CD14-positive monocyte (primary cell): ENCODE data around the gene FAM210A. TPM values are rescaled to one million over a fixed set of nuclear protein-coding genes. Genes with fewer than 3 reads are reported as not detected.

ENCODE experiments used
- DNase-seq, 3 donors: peaks; one replicate each; pipeline ENCODE4 v3.0.0-alpha.2; 2011 to 2022
- H2AFZ ChIP-seq: 2 replicates; pipeline ENCODE4 v1.6.0; 2012; ENCODE audit warnings: mild to moderate bottlenecking, low read depth, low read length, inconsistent platforms; ENCODE audit not compliant: insufficient read depth, poor library complexity, severe bottlenecking
- H3K27ac ChIP-seq, 2 donors: 1 replicate in 1 of 2; 2 replicates in 1 of 2; pipeline ENCODE4 v1.5.1; 2012 to 2013; ENCODE audit warnings: low read length in 2 of 2, control low read depth in 1 of 2, inconsistent platforms in 1 of 2, low read depth in 1 of 2, mild to moderate bottlenecking in 1 of 2
- H3K27me3 ChIP-seq, 2 donors: one replicate each; pipeline versions ENCODE4 v1.6.0 to v1.6.1; 2011 to 2013; ENCODE audit warnings: low read length in 2 of 2; ENCODE audit not compliant: control insufficient read depth in 2 of 2, insufficient read depth in 2 of 2
- H3K36me3 ChIP-seq, 2 donors: replicated peaks in 1 of 2; 1 replicate in 1 of 2; 2 replicates in 1 of 2; pipeline versions ENCODE4 v1.5.1 to v1.6.1; 2012 to 2013; ENCODE audit warnings: low read length in 2 of 2, control low read depth in 1 of 2, inconsistent platforms in 1 of 2, mild to moderate bottlenecking in 1 of 2; ENCODE audit not compliant: insufficient read depth in 2 of 2, control insufficient read depth in 1 of 2
- H3K4me1 ChIP-seq, 2 donors: 1 replicate in 1 of 2; 2 replicates in 1 of 2; pipeline versions ENCODE4 v1.5.1 to v1.6.1; 2012 to 2013; ENCODE audit warnings: low read length in 2 of 2, control low read depth in 1 of 2, inconsistent platforms in 1 of 2, mild to moderate bottlenecking in 1 of 2, moderate library complexity in 1 of 2; ENCODE audit not compliant: insufficient read depth in 2 of 2, control insufficient read depth in 1 of 2
- H3K4me2 ChIP-seq: replicated peaks from 2 replicates; pipeline ENCODE3; 2012; ENCODE audit warnings: low read length, moderate library complexity, mild to moderate bottlenecking; ENCODE audit not compliant: poor library complexity, severe bottlenecking; ENCODE audit errors: extremely low read depth
- H3K4me3 ChIP-seq, 3 experiments: fragments of 200-600 bp in 1 of 3; sonication (generic) in 1 of 3; replicated peaks in 1 of 3; 1 replicate in 2 of 3; 2 replicates in 1 of 3; pipeline ENCODE4 v1.5.1; 2011 to 2013; ENCODE audit warnings: low read length in 3 of 3, mild to moderate bottlenecking in 3 of 3, control low read depth in 2 of 3, low read depth in 2 of 3, inconsistent platforms in 1 of 3, moderate library complexity in 1 of 3
- H3K79me2 ChIP-seq: 2 replicates; pipeline ENCODE4 v1.6.0; 2012; ENCODE audit warnings: mild to moderate bottlenecking, control low read depth, inconsistent platforms, low read length, moderate library complexity; ENCODE audit not compliant: insufficient read depth
- H3K9ac ChIP-seq: 2 replicates; pipeline ENCODE4 v1.6.0; 2017; ENCODE audit warnings: low read length, mild to moderate bottlenecking; ENCODE audit not compliant: insufficient read depth, poor library complexity, severe bottlenecking
- H3K9me3 ChIP-seq, 2 donors: replicated peaks in 1 of 2; 1 replicate in 1 of 2; 2 replicates in 1 of 2; pipeline versions ENCODE4 v1.5.1 to v1.6.1; 2012 to 2013; ENCODE audit warnings: low read length in 2 of 2, control low read depth in 1 of 2; ENCODE audit not compliant: control insufficient read depth in 1 of 2, insufficient read depth in 1 of 2
- H4K20me1 ChIP-seq: 2 replicates; pipeline ENCODE4 v1.6.0; 2012; ENCODE audit warnings: mild to moderate bottlenecking, low read length, control low read depth, moderate library complexity; ENCODE audit not compliant: insufficient read depth
- H3K27ac Mint-ChIP-seq, 7 donors: one replicate each; pipeline ENCODE4 v1.8.0; 2020; ENCODE audit warnings: mild to moderate bottlenecking in 7 of 7, mixed read lengths in 7 of 7, moderate library complexity in 6 of 7, inconsistent platforms in 2 of 7
- H3K27me3 Mint-ChIP-seq, 3 donors: one replicate each; pipeline ENCODE4 v1.8.0; 2021 to 2022; ENCODE audit warnings: low read depth in 3 of 3, mild to moderate bottlenecking in 3 of 3, mixed read lengths in 3 of 3, moderate library complexity in 3 of 3, inconsistent platforms in 1 of 3
- H3K36me3 Mint-ChIP-seq, 2 donors: one replicate each; pipeline ENCODE4 v1.8.0; 2020; ENCODE audit warnings: mixed read lengths in 2 of 2, inconsistent platforms in 1 of 2, mild to moderate bottlenecking in 1 of 2
- H3K4me1 Mint-ChIP-seq: one replicate; pipeline ENCODE4 v1.8.0; 2020; ENCODE audit warnings: mild to moderate bottlenecking, mixed read lengths
- H3K4me3 Mint-ChIP-seq, 2 donors: one replicate each; pipeline ENCODE4 v1.8.0; 2020; ENCODE audit warnings: mild to moderate bottlenecking in 2 of 2, mixed read lengths in 2 of 2, moderate library complexity in 1 of 2
- H3K9me3 Mint-ChIP-seq, 7 donors: one replicate each; pipeline ENCODE4 v1.8.0; 2020 to 2022; ENCODE audit warnings: mixed read lengths in 7 of 7, mild to moderate bottlenecking in 6 of 7, moderate library complexity in 6 of 7, inconsistent platforms in 2 of 7
- WGBS: methylation state at CpG from one replicate; pipeline ENCODE4 v1.1.5; 2013; ENCODE audit warnings: missing lambda C conversion rate; ENCODE audit not compliant: insufficient coverage; 5-methylcytosine and 5-hydroxymethylcytosine counted together
- intact Hi-C, 2 donors: fragments of 100-400 bp; cut with micrococcal nuclease; formaldehyde crosslinking; loops; one replicate each; pipeline versions ENCODE4 v1.15.0 to v1.15.1; 2023
- polyA plus RNA-seq, 3 donors: library from polyadenylated mRNA; depleted of rRNA in 1 of 3; unstranded in 2 of 3; stranded (reverse) in 1 of 3; fragments of 300-500 nt in 2 of 3; fragments of >200 nt in 1 of 3; fragmentation: Illumina TruSeq in 2 of 3; gene quantifications; 1 replicate in 2 of 3; 2 replicates in 1 of 3; pipeline ENCODE4 v1.2.3, GENCODE V29; 2012 to 2021
- TF ChIP-seq, protein P1 (sequence below): fragments of 200-600 bp; IDR thresholded peaks from one replicate; pipeline ENCODE4 v1.8.0; 2022; ENCODE audit warnings: antibody characterized with exemption, mild to moderate bottlenecking

The FAM210A gene
- polyA plus RNA-seq, 3 donors: 2.8 to 6.9 (median 6.9) TPM

DNA sequence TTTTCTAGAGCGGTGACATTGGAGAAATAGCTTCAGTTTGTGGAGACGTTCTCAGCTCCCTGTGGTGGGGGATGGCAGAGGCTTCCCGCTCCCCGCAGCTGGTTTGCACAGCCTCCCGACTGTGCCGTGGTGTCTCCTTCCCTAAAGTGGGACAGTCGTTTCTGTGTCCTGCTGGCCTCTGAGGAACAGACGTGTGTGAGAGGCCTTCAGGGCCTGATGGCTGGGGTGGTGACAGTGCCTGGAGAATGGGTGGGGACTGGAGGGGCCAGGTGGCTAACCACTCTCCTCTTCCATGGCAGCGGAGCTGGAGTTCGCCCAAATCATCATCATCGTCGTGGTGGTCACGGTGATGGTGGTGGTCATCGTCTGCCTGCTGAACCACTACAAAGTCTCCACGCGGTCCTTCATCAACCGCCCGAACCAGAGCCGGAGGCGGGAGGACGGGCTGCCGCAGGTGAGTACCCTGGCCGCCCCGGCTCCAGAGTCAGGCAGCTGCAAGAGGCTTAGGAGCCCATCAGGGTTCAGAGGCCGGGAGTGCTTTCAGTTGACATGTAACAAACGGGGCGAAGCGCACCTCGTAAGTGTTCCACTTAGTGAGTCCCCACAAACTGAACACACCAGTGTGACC lies 105.4 kb downstream of the FAM210A start:
- Mint-ChIP-seq H3K4me3 (no peak overlapping the region), H3K36me3 (peaks cover 19 to 21% of the 10 kb centered on the region in 2 donors), H3K4me1 (peaks cover 19% of the 10 kb centered on the region), H3K27ac (peak overlapping the region in 3 of 7 donors; percentile 13 to 31 (median 19)), H3K9me3 (no peaks in the 10 kb centered on the region), H3K27me3 (peaks cover 0 to 5% (median 2%) of the 10 kb centered on the region in 3 donors)
- no peaks in the 10 kb centered on the region for H3K36me3 ChIP-seq
- no peaks in the 10 kb centered on the region for H3K9me3 ChIP-seq
- peaks cover 21% of the 10 kb centered on the region in 2 donors for H3K4me1 ChIP-seq
- no peaks in the 10 kb centered on the region for H3K27me3 ChIP-seq
- WGBS: 96% methylated on average over 26 of the region's 29 CpGs
- H3K4me3 ChIP-seq: no peak overlapping the region
- no peaks in the 10 kb centered on the region for H3K79me2 ChIP-seq
- TF ChIP-seq, protein P1, sequence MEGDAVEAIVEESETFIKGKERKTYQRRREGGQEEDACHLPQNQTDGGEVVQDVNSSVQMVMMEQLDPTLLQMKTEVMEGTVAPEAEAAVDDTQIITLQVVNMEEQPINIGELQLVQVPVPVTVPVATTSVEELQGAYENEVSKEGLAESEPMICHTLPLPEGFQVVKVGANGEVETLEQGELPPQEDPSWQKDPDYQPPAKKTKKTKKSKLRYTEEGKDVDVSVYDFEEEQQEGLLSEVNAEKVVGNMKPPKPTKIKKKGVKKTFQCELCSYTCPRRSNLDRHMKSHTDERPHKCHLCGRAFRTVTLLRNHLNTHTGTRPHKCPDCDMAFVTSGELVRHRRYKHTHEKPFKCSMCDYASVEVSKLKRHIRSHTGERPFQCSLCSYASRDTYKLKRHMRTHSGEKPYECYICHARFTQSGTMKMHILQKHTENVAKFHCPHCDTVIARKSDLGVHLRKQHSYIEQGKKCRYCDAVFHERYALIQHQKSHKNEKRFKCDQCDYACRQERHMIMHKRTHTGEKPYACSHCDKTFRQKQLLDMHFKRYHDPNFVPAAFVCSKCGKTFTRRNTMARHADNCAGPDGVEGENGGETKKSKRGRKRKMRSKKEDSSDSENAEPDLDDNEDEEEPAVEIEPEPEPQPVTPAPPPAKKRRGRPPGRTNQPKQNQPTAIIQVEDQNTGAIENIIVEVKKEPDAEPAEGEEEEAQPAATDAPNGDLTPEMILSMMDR: no peak
- no peak overlapping the region for H3K9ac ChIP-seq
- no peak for DNase-seq
- intact Hi-C loops: loop anchor here (5.0 to 10.0 kb wide), 3 partner anchors 64 to 406 kb away; partner anchors contain the start of gene LDLRAD4 (in 1 of the 2)
- no peaks in the 10 kb centered on the region for H4K20me1 ChIP-seq
- H3K27ac ChIP-seq: no peak overlapping the region
- no peak overlapping the region for H3K4me2 ChIP-seq
- no peak overlapping the region for H2AFZ ChIP-seq

DNA sequence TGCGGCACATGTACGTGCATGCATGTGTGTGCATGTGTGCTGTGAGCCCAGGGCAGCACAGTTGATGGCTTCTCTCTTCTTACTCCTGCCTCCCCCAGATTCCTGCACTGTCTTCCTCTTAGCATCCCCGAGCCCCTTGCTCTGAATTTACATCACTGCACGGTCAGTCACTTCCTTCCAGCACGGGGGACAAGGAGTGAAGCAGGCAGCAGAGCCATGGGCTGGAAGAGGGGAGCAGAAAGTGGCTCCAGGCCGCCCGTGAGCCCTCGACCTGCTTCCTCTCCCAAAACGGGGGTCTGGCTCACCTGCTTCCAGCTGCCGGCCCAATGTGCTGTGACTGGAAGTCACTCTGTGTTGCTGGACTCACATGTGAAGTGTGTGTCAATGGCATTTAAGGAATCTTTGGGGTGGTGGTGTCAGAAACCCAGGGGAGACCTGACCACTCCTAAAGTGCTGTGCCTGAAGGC lies 106.1 kb downstream of the FAM210A start:
- 74% methylated on average over 10 of the region's 10 CpGs for WGBS
- DNase-seq: no peak

More for the DNA sequence above, 106.1 kb downstream of the FAM210A start:
- Histone ChIP-seq H3K36me3 (no peaks in the 10 kb centered on the region), H3K4me2 (no peak overlapping the region), H4K20me1 (no peaks in the 10 kb centered on the region), H3K9ac (no peak overlapping the region), H3K27me3 (no peaks in the 10 kb centered on the region), H3K27ac (no peak overlapping the region), H3K4me1 (peaks cover 28% of the 10 kb centered on the region in 2 donors), H3K4me3 (no peak overlapping the region), H3K9me3 (no peaks in the 10 kb centered on the region), H3K79me2 (no peaks in the 10 kb centered on the region), H2AFZ (no peak overlapping the region)
- Mint-ChIP-seq H3K4me3 (no peak overlapping the region), H3K27me3 (peaks cover 0 to 5% (median 2%) of the 10 kb centered on the region in 3 donors), H3K36me3 (peaks cover 15 to 21% of the 10 kb centered on the region in 2 donors), H3K9me3 (peaks cover 0 to under 1% (median 0%) of the 10 kb centered on the region in 7 donors), H3K4me1 (peaks cover 26% of the 10 kb centered on the region), H3K27ac (peak overlapping the region in 2 of 7 donors; percentile 4 to 13)
- intact Hi-C loops: loop anchor here (5.0 to 10.0 kb wide), 3 partner anchors 63 to 405 kb away; partner anchors contain the start of gene LDLRAD4 (in 1 of the 2)
- TF ChIP-seq, protein P1: no peak
